HG03342 (cell line): ENCODE measurements around the gene PARP11.

Experiments
- ATAC-seq: cut with Tn5 transposase; IDR thresholded peaks from one replicate; pipeline ENCODE4 v1.9.1; 2021; ENCODE audit warnings: mild to moderate bottlenecking, moderate library complexity; ENCODE audit not compliant: unreplicated experiment

The PARP11 gene

DNA sequence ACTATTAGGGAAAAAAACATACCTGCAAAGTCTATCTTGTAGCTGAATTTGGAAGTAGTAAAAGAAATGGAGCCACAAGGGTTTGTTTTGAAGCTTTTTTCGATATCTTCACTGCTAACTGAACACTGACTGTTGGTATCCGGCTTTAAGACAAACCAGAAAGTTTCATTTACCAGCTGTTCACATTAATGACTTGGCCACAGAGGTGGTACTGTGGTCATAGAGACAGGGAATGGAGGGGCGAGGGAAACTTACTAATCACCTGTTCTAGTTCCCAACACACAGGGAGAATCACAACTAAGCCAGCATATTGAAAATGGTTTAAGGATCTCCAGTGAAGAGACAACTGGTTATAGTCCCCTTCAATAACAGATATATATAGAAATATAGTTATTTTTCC is 44.3 kb downstream of the PARP11 start:
- no peak for ATAC-seq

DNA sequence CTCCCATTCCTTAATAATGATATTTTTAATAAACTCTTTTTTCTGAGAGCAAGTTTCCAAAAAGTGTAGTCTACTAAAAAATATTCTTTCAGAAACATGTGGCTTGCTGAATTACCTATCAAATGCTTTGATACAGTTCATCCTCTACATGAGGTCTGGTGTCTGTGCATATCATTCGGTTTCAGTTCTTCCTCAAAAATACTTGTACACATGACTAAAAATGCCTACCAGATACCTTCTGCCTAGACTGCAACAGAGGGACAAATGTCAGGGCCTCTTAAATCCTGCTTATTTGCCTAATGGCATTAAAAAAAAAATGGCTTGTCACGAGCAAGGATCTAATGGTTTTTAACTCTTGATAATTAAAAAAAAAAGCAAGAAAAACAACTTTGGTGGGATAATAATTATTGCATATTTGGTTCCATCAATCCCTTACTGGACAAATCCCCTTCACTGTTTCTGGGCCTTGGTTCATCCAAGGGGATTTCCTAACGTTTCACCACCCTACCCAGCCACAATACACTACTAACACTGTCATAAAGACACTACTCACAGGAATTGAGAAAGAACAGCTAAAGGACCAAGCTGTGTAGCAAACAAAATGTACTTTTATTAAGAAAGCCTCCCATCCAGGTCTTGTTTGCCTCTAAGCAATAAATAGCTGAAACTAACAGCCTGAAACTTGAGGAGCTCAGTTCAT is 45.7 kb downstream of the PARP11 start:
- ATAC-seq = no peak

DNA sequence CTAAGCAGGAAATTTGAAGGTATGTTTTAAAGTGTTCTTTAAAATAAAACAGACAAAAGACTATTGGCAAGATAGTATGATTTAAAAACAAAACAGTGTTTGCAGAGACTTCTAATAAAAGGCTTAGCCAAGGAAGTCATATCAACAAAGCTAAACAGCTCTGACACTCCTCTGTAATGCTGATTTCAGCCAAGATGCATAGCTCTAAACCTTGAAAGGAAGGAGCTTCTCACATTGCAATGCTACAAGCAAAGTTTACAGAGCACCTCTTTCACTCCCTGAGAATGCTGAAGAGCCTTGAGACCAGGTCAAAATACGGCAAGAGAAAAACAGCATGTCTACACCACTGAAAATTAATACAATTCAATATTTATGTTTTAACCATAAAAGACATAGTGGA is 51.8 kb downstream of the PARP11 start:
- ATAC-seq = no peak

DNA sequence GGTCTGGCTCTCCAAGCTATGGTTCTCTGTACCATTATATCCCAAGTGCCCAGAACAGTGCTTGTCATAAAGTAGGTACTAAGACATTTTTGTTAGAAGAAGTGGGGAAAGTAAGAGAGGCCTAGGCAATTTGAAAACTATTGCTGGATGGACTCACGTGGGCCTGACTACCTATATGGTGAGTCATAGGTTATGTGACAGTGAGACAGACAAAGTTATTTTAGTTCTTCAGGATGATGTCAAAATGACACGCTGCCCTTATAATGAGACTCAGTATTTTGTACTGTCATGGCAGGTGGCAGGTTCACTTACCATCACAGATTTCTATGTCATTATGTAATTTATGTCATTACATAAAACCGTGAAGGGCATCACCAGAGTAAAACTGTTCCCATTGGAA is 53.1 kb downstream of the PARP11 start:
- no peak for ATAC-seq

DNA sequence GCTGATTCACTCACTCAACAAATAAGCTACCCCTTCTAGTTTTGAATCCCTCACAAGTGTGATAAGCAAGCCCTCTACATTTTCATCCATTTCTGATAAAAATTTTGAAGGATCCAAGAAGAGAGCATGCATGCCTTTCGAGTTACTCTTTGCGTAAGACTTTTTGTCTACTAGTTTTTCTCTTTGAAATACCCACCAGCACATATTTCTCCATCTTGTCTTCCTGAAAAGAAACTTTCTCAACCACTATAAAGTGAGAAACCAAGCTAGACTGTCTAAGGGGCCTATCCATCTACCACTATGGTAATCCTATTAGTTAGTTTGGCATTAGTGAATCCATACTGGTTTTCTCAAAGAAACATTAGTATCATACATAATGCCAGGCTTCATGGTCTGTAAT is 56.9 kb downstream of the PARP11 start:
- no peak for ATAC-seq

DNA sequence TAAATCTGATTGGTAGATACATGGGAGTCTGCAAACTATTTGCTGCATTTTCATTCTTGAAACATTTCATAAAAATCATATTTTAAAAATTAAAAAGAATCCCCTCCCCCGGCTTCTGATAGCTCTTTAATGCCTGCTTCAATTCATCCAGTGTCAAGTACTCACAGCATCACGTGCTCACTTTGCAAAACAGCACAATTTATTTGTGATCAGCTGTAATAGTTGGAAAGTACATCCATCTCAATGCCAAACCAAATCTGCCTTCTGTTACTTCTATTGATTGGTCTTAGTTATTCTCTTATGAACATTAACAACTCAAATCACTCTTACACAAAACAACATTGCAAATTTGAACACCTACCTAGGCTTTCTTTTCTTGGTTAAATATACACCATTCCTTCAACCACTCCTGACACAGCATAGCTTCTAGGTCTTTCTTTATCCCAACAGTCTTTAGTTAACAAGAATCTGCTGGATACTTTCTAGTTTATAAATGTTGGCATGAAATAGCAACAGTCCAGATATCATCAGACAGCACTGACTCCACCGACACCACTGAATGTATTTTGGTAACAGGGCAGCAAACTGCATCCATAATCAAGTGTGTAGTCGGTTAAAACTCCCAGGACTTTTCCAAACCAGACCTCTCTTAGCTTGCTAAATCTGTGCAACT is 58.0 kb downstream of the PARP11 start:
- no peak for ATAC-seq

DNA sequence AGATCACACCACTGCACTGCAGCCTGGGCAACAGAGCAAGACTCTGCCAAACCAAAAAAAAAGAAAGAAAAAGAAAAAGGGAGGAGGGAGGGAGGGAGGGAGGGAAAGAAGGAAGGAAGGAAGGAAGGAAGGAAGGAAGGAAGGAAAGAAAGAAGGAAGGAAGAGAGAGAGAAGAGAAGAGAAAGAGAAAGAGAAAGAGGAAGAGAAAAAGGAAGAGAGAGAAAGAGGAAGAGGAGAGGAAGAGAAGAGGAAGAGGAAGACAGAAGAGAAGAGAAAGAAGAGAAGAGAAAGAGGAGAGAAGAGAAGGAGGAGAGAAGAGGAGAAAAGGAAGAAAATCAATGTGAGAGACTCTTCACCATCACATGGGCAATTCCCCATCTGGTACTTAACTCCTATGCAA is 62.7 kb downstream of the PARP11 start:
- no peak for ATAC-seq

DNA sequence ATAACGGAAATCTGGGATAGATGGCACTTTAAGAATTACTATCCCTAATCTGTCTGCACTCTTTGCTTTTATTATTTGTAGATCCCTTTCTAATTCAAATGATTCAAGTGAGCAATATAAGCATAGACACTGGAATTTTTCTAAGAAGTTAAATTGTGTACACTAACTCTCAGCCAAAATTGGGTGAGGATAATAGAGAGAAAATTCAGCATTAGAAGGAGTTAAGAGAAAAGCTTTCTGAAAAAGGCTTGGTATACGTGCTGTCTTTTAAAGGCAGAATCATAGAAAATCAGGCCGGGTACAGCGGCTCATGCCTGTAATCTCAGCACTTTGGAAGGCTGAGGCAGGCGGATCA is 63.2 kb downstream of the PARP11 start:
- no peak for ATAC-seq

DNA sequence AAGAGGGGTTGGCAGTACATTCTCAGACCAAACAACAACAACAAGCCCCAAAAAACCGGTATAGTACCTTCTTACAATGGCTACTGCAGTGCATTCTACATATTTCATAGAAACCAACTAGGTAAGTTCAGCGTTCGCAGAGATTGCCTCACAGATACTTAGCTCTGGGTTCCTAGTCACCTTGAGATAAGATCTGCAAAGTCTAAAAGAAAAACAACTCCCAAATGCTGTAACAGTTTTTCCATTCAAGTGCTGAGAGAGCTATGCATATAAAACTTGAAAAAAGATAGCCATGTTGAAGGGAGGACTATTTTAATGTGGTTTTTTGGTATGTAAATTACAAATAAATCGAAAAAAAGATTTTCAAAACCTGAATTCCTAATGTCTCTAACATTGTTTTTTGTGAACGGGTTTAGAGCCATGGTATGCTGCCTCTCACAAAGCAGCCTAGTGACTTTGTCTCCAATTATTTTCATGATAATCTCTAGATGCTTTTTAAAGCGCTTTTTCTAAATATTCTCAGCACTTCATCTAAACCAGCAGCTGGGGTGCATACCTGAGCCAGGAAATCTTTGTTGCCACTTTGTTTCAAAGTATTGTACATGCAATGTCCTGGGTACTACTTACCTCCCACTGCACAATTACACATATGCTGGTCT is 63.7 kb downstream of the PARP11 start:
- ATAC-seq = no peak

DNA sequence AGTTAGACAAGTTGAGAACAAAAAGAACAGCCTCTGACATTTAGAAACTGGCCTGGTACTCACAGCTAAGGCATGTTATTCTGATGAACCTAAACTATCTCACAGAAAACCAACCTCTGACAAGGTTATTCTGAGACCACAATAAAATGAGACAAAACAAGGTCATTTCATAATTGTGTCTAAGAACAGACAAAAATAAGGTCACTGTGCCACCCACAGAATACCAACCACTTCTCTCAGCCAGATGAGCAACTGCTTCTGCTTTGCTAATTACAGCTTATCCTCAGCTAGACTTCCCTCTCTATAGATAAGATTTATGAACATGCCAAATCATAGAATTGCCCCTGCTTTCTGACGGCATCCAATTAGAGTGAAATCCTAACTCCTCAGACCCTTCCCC is 68.1 kb downstream of the PARP11 start:
- no peak for ATAC-seq

DNA sequence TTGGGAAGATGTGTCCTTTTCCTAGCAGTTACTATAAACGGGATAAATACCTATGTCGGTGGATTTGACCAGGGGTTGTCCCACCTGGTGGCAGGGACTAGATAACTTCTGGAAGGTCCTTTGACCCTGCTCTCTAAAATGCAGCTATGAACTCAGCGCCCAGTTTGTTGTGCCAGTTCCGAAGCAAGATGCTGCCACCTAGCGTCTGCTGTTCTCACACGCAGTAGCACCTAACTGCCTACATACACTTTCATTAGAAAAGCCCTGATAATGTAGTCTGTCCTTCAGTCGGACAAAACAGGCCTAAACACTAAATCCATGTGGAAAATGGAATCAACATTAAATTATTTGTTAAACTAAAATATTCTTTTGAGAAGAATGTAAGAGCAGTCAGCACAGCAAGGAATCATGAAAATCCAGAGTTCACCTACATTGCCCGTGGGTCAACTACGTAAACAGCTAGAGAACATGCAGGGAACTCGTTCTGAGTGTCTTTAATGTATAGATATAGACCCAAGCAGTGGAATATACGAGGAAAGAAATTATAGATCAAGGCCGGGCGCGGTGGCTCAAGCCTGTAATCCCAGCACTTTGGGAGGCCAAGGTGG is 69.2 kb downstream of the PARP11 start:
- no peak for ATAC-seq

DNA sequence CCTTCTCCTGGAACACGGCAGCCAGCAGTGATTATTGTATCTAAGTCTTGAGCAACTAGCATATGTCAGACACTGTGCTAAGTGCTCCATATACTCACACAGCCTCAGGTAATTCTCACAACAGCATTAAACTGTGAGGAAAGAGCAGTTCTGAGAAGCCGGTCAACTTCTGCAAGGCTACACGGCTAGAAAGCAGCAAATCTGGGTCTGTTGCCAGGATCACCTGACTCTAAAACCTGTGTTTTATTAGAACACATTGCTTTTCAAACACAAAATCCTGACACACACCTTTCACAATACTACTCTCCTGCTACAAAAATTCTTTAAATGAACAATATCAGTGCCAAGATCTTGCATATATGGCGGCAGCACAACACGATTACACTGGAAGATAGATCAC is 70.5 kb downstream of the PARP11 start:
- ATAC-seq = no peak

DNA sequence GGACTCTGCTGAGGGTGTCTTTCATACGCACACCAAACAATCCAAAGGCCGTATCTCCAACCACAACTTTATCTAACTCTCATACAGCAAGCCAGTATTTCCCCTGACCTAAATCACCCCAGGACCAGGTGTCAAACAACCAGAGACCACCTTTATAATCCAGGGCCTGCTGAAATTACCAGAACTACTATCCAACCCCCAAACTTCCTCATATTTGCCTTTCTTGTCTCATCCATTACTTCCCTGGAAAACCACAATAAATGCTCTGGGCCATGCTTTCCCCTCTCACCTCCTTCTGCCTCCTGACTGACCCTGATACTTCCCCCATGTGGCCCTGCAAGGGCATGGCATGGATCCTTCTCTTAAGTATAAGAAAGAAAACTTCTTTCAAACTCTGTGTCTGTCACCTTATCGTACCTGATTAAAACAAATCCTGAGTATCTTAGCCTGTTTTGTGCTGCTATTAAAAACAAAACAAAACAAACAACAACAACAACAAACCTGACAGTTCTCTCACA is 75.6 kb downstream of the PARP11 start:
- no peak for ATAC-seq

DNA sequence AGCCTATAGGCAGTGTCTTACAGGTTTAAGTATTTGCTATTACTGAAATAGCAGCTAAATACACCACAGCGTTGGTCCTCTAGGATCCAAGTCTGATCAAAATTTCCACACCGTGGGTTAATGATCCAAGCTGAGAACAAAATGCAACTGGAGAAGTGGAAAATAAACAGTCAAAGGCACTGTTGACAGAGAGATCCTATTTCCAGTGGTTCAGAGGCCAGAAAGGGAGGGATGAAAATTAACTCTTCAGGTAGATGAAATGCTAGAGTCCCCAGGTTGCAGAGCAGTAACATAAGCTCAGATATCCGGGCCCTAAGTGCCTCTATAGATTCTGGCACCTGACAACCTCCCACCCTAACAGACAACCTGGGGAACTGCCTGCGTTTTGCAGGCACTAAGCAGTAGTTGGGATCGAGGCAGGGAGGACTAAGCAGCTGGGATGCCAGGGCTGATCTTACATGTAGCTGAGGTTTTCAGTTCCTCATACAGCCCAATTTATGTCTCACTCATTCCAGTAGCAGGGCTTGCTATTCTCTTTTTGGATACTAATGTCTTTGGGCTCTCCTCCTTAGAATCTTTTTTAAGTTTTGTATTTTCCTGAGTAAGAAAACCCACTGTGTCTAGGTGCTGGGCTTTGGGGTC is 77.6 kb downstream of the PARP11 start:
- no peak for ATAC-seq

DNA sequence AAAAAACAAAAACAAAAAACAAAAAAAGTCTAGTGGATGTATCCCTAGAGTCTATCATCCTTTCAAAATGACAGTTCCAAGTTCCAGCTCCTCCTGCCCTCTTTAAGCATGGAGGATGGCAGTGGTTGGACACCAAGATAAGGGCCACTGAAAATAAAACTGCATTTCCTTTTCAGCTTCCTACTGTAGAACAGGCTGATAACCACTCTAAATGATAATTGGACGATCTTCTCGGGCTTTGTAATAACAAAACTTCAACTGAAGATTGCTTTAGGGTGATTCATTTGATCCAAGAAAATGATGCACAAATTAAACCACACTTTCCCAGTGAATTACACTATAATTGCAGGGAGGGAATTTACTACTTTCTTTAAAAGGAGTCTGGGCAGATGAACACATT is 78.1 kb downstream of the PARP11 start:
- no peak for ATAC-seq

DNA sequence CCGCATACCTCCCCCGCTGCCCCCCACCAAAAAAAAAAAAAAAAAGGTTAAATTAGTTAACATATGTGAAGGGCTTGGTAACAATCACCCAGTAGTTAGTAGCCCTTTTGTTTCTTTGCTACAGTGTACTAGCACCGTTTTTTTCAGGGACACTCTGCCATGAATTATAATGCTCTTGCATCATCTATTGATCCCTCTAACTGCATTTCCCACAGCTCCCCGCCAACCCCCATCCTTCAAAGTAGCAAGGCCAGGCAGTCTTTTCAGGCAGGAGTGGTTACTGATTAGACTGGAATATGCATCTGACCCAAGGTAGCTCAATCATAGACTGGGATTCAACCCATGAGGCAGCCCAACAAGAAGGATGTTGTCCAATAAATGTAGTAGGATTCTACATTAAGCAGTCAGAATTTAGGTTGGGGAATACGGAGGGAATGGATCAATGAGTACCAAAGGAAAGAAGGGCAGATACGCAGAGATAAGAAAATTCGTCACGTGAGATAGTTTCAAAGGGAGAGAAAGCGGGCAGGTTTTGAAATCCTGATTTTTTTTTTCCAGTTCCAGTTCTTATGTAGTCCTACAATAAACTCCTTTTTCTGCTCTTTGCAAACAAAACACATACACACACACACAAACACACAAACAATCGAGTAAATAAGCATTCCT is 80.4 kb downstream of the PARP11 start:
- no peak for ATAC-seq

DNA sequence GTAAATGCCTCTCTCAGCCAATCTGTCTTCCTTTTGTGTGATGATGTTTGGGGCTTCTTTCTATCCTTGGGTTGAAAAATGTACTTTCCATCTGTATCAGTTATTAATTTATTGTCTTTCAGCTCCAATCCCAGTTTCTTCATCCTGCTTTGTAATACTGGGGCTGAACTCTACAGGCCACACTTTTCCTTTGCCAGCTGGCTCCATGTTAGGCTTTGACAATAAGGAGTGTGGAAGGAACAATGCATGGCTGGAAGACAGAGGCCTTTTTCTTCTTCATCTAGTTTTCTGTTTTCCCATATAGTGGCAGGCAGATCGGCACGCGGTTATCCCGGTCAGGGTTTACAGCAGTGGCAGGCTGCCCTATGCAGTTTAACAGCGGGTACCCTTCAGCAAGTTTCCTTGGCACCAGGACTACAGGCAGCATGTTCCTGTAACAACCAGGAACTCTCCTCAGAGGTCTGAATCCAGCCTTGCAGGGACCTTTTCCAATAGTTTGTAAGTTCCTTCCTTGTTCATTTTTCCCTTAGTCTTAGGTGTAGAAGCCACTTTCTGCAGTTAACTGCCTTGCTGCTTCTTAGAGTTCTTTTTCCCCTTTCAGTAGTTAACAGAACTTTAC is 81.8 kb downstream of the PARP11 start:
- ATAC-seq = no peak

DNA sequence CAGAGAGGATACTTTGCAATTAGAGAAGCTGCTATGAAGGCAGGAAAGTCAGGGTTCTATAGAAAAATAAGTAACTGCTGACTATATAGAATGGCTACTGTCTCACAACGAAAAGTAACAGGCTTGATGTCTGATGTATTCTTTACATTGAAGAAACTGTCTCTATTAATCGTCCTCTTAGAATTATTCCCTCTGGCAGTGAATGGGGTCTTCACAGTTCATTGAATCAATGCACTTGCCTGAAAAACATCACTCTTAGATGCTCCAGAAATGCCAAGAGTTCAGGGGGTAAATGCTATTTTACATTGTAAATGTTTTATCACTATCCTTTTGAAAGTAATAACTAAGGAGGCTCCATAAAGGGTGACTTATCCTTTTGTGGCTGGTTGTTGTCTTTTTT is 82.6 kb downstream of the PARP11 start:
- no peak for ATAC-seq

DNA sequence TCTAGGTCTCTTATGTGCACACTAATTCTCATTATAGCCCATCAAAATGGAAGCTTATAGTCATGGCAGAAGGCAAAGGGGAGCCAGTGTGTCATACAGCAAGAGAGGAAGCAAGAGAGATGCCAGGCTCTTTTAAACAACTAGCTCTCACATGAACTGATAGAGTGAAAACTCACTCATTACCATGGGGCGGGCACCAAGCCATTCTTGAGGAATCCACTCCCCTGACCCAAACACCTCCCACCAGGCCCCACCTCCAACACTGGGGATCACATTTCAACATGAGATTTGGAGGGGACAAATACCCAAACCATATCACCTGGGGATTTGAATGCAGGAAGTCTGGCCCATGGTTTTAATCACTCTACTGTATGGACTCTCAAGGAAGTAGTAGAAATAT is 83.4 kb downstream of the PARP11 start:
- ATAC-seq = no peak

DNA sequence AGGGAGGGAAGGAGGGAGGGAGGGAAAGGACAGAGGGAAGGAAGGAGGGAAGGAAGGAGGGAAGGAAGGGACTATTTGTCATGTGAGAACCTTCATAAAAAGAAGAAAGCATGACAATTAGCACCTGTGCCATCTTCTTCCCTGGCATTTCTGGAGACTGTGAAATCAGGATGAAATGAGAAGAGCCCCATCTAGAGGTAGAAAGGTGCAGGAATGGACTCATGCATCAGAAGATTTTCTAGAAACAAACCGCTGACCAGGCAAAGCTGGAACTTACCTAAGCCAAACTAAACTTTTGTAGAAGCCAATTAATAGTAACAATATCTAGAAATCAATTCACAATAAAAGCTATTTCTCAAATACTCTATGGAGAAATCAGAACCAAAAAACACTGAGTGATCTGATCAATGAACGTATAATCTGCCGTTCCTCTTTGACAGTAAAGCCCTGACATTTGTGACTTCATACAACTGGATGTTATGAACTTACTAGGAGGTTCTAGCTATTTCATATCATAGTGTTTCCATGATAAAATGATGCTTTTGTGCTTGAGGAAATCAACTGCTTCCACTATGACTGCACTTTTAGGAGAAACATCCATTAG is 95.9 kb downstream of the PARP11 start:
- no peak for ATAC-seq
